GM21423 (cell line): ENCODE data around the gene MSLN.

Experiments
- ATAC-seq: cut with Tn5 transposase; IDR thresholded peaks from one replicate; pipeline ENCODE4 v1.9.1; 2021; ENCODE audit warnings: mild to moderate bottlenecking, moderate library complexity; ENCODE audit not compliant: unreplicated experiment

The MSLN gene

DNA sequence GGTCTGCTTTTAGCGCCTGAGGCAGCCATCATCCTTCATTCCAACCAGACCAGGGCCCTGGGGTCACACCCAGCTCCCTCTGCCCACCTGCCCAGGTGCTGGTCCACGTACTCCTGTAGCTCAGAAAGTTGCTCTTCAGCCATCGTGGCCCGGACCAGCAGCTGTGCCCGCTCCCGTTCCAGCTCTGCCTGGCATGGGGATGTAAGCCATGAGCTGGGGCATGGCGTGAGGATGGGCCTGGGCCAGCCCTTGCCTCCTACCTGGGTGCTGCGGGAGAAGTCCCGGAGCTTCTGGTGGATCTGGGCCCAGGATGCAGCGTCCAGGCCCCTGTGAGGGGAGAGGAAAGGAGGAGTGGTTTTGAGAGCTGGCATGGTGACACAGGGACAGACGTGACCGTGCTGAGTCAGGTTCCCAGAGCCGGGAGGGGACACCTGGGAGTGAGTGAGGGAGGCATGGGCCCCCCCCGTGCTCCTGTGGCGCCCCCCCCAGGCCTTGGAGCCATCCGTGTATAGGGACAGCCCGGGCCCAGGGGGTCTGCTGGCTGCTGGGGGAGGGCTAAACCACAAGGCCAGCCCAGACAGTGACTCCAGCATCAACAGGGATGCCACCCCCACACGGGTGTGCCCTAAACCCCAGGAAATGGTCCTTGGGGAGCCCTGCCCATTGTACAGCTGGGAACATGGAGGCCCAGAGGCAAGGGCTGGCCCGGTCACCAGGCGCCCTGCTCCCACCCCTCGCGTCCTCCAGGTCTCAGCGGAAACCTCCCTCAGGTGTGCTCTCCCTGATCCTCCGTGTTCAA, 37.5 kb upstream of the MSLN start:
- ATAC-seq, result no peak

DNA sequence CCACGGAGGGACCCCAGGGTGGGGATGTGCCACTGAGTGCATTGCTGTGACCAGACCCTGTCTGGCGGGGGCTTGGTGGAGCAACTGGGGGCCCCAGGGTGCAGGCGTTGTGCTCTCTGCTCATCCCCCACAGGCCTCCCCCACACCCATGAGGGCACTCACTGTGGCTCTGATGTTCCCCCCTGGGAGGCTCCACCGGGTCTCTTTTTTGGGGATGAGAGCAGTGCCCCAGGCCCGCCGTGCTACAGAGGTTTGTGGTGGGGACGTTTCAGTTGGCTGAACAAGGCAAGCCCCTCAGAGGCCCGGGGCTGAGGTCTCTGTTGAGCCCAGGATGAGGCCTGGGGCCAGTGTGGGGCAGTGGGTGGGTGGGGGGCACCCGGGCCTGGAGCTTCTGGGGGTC, 36.8 kb upstream of the MSLN start:
- no peak for ATAC-seq

DNA sequence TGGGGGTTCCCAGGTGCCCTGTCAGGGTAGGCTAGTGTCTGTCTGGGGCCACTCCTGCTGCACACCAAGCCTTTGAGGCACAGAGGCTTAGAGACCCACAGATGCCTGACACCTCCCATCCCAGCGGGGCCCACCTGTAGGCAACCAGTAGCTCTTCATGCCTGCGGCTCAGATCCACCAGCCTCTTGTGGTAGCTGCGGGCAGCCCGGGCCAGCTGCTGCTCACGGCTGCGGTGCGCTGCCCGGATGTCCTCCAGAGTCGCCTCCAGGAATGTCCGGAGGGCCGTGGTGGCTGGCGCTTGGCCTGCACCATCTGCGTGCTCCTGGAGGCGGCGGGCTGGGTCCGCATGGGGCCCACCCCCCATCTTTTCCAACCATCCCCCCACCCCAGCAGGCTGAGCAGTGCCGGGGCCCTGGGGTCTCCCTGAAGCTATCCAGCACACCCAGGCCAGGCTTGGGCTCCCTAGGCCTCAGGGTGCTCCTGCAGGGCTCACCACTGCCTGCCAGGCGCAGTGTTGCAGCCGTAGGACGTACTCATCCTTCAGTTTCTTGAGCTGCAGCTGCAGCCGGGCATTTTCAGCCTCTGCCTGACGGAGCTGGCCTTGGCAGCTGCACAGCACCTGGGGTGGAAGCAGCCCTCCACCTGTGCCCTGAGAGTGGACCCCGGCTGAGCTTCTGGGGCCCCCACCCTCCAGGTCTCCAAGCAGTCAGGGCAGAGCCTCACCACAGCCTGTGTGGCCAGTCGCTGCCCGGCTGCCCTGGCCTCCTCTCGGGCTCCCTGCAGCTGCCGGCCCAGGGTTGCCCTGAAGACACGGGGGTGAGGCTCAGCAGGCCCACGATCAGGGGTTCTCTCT, 36.1 kb upstream of the MSLN start:
- ATAC-seq, result no peak

DNA sequence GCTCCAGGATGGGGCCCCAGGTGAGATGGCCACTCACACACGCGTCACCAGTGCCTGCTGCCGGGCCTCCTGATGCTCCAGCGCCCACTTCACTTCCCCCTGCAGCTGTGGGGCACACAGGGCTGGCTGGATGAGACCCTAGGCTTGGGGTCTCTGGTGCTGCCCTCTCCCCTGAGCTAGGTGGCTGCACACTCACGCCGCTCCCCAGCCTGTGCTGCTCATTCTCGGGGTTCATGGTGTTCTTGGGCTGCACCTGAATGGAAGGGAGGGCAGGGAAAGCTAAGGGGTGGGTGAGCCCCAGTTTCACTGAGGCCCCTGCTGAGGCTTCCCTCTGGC, 35.5 kb upstream of the MSLN start:
- no peak for ATAC-seq

GRCh38 chr16:725463-726187, 34.9 kb upstream of the MSLN start:
- no peak for ATAC-seq

DNA sequence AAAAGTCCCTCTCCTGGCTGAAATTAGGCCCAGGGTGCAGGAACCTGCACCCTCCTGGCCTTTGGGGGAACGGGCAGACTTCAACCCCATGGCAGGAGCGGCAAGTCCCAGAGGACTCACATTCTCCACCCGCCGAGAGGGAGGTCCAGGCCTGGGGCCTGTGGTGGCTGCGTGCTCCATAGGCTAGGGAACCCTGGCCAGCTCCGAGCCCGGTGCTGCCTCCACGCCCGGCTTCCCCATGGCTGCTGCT, 34.4 kb upstream of the MSLN start:
- no peak for ATAC-seq

DNA sequence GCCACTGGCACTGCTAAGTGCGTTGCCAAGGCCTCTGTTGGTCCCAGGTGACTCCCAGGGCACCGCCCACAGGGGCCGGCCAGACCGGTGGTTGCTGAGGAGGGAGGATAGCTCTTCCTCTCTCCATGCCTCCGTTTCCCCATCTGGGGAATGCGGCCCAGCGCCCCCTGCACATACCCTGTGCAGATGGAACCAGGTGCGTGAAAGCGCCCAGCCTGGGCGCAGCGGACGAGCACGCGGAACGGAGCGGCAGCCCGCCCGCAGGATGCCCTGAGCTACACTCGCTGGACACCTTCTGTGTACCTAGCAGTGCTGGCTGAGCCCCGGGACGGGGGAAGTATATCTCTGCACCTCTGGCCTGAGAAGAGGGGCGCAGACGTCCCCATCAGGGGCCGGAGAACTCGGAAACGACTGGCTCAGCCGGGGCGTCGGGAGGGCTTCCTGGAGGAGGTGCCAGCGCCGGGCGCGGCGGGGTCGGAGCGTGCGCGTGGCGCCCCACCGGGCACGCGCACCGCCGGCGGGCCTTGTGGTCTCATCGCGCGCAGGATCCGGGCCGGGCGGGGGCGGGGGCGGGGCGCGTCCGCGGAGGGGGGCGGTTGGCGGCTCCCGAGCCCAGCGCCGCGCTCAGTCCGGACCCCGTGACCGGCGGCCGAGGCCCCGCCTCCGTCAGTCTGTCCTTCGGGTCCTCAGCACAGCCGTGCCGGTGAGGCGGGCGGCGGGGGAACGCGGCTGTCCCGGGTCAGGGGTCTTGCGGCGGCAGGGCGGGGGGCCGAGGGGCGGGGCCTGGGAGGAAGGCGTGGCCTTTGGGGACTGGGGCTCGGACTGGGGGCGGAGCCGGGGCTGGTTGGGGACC, 33.9 kb upstream of the MSLN start, which contains the start of the genes CCDC78 and HAGHL:
Gene CCDC78 (minus strand): TSS at position 6 of the 853 bp plus-strand sequence. CDS start 76 bp downstream, outside the sequence.
Gene HAGHL (plus strand): TSS at position 669 of the 853 bp plus-strand sequence. CDS start 404 bp downstream, outside the sequence.
- ATAC-seq, result no peak

DNA sequence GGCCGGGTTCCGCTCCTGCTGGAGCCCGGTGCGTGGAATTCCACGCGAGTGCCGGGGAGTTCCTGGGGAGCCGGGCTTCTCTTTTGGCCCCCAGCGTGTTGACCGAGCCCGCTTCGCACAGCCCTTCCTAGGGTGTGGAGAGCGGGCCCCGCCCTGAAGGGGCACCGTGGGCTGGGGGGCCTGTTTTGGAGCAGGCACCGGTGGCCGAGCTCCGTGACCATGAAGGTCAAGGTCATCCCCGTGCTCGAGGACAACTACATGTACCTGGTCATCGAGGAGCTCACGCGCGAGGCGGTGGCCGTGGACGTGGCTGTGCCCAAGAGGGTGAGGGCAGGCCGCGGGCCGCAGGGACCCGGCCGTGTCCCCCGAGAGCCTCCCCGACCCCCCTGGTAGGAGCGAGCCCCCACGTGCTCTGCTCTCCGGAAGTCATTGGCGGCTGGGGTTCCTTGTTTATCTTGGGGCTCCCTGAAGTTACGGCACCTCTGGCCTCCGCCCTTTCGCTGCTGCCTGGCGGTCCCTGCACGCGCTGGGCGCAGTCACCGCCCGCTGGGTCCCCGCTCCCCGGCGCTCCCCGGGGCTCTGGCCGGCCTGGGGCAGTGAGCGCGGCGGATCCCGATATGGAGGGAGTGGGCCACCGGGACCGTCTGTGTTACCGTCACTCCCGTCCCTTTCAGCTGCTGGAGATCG, 33.1 kb upstream of the MSLN start:
- no peak for ATAC-seq

- ATAC-seq, result peak; percentile 39
These were observed 32.2 kb upstream of the MSLN start for GRCh38 chr16:728131-728889.

DNA sequence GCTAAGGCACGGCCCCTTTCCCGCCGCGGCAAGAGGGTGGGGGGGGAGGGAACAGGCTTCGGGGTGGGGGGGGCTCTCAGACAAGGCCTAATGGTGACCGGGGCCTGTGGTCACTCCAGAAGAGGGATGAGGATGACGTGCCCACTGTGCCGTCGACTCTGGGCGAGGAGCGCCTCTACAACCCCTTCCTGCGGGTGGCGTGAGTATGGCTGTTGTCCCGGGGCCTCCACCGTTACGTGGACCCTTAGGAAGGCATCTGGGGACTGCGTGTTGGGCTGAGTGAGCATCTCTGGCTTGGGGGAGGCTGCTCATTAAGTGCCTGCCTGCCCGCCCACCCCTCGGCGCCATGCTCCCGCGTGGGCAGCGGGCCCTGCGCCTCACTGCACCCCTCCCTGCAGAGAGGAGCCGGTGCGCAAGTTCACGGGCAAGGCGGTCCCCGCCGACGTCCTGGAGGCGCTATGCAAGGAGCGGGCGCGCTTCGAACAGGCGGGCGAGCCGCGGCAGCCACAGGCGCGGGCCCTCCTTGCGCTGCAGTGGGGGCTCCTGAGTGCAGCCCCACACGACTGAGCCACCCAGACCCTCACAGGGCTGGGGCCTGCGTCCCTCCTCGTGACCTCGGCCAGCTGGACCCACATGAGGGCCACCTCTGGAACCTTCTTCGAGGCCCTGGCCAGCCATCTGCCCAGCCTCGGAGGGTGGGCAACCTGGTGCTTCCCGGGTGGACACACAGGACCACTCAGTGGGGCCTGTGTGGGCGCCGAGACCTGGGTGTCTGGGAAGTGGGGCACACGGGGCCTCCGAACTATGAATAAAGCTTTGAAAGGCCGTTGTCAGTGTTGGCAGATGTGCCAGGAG, 31.4 kb upstream of the MSLN start:
- ATAC-seq, result no peak

GRCh38 chr16:729768-730665, 30.5 kb upstream of the MSLN start:
- no peak for ATAC-seq

DNA sequence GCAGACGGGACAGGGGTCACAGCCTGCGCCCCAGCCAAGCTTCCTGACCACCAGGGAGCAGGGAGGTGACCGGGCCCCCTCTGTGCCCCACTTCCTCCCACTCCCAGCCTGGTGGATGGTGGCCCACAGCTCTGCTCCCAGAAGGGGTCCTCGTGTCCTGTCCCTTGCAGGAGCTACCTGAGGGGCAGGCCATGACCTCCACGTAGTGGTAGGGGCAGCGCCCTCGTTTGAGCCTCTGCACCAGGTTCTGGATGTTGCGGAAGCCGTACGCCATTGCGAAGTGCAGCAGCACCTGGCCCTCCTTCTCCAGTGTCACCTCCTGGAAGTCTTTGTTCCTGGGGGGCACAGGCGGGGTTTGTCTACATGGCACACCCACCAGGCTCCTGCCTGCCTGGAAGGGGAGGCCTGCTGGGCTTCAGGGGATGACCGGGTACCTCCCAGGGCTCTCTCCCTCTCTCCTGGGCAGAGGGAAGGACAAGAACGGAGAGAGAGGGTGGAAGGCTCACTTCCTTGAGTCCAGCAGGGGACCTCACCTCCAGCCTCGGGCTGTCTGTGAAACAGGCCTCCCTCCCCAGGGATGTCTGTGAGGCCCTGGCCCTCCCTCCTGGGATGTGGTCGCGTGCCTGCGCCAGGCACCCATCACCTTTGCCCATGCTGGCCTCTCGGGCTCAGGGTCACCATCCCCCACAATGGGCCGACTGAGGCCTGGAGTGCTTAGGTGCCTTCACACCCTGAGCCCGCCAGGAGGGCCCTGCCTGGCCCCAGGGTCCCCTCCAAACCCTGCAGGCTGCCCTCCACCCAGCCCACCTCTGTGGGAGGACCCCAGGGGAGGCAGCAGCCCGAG, 29.6 kb upstream of the MSLN start:
- no peak for ATAC-seq

GRCh38 chr16:732332-732731, 28.2 kb upstream of the MSLN start:
- no peak for ATAC-seq

- ATAC-seq, result no peak
These were observed 27.6 kb upstream of the MSLN start for GRCh38 chr16:732936-733335.

DNA sequence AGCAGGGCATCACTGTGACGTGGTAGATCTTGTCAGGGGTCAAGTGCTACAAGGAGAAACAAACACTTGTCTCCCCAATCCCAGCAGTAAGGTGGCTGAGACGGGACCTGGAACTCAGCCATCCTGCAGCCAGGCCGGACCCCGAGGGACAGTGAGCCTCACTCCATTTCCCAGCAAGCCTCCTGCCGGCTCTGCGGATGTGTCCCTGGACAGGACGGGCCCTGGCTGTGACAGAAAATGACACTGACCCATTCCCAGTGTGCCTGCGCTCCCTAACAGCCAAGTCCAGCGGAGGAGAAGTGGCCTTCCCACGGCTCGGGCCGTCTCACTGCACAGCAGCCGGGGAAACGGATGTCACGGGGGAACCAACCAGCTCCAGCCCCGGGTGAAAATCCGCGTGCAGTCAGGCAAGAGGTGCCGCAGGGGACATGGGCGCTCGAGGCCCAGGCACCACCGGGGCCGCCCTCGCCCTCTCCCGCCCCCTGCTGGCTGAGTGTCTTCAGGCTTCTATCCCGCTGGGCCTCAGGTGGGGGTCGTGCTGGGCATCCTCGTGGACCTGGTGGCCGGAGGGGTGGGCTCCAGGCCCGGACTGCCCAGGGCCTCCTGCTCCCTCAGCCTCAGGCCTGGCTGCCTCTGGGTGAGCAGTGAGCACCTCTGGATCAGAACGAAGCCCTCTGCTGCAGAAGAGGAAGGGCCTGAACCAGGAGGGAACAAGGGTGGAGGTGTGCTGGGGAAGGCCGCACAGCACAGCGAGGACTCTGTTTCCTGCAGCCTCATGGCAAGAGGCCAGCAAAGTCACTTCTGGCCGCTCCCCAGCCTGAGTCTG, 26.9 kb upstream of the MSLN start:
- no peak for ATAC-seq
